Measurements from ENCODE around the gene FES.
"Not testable (repeated sequence)": the region's sequence is repeated elsewhere in the genome, so short reads cannot be mapped to it uniquely, and the experiment has no call there.

Gene FES

GRCh38 chr15:90860942-90861675, 23.2 kb upstream of the FES start:
- DNase-seq, result no peak

- DNase-seq, result no peak
Measured at GRCh38 chr15:90862487-90862886, 21.8 kb upstream of the FES start.

- DNase-seq, result peak in 1 of 51 donors; percentile 16
Measured at GRCh38 chr15:90862964-90863778, 21.1 kb upstream of the FES start.

GRCh38 chr15:90863987-90864386, 20.3 kb upstream of the FES start:
- DNase-seq, result peak in 1 of 51 donors; percentile 27

- no peak for DNase-seq
Measured at GRCh38 chr15:90864507-90864906, 19.8 kb upstream of the FES start.

GRCh38 chr15:90865702-90866101, 18.6 kb upstream of the FES start:
- no peak for DNase-seq

- no peak for DNase-seq
Measured at GRCh38 chr15:90866161-90866715, 18.1 kb upstream of the FES start.

- DNase-seq, result no peak
Measured at GRCh38 chr15:90866800-90867199, 17.5 kb upstream of the FES start.

GRCh38 chr15:90868261-90868689, 16.0 kb upstream of the FES start, which contains the start of gene FURIN:
Gene FURIN, plus strand, starts transcription at chr15:90868588. Its CDS starts 7,153 bp downstream, at chr15:90875741.
- no peak for DNase-seq

GRCh38 chr15:90869140-90869541, 15.2 kb upstream of the FES start:
- no peak for DNase-seq

- peak in 18 of 51 donors; percentile 18 to 68 (median 37) for DNase-seq
Measured at GRCh38 chr15:90869601-90870353, 14.5 kb upstream of the FES start.

GRCh38 chr15:90870354-90871138, 13.8 kb upstream of the FES start:
- peak in 6 of 51 donors; percentile 15 to 43 (median 22) for DNase-seq

- DNase-seq, result peak in 15 of 51 donors; percentile 13 to 62 (median 32)
Measured at GRCh38 chr15:90871139-90871715, 13.1 kb upstream of the FES start.

- DNase-seq, result peak in 6 of 51 donors; percentile 20 to 47 (median 39)
Measured at GRCh38 chr15:90871716-90872485, 12.4 kb upstream of the FES start.

GRCh38 chr15:90872486-90873184, 11.7 kb upstream of the FES start:
- DNase-seq, result peak in 4 of 51 donors; percentile 22 to 39 (median 26)

GRCh38 chr15:90873488-90873997, 10.8 kb upstream of the FES start:
- DNase-seq, result no peak

GRCh38 chr15:90873998-90874605, 10.2 kb upstream of the FES start:
- peak in 2 of 51 donors; percentile 10 to 17 for DNase-seq

- DNase-seq, result not testable (repeated sequence)
Measured at GRCh38 chr15:90874986-90875385, 9.3 kb upstream of the FES start.

Measured in hypothalamus (tissue), 51 donors.